NCI-H2227 (cell line): ENCODE measurements around the gene MPO.

Source experiments
- DNase-seq: peaks from one replicate; lab custom pipeline; 2025; ENCODE audit not compliant: unreplicated experiment; lab: John Stamatoyannopoulos, UW

MPO gene

GRCh38 chr17:58236394-58236793 lies 44.3 kb downstream of the MPO start:
- DNase-seq, result no peak

DNA sequence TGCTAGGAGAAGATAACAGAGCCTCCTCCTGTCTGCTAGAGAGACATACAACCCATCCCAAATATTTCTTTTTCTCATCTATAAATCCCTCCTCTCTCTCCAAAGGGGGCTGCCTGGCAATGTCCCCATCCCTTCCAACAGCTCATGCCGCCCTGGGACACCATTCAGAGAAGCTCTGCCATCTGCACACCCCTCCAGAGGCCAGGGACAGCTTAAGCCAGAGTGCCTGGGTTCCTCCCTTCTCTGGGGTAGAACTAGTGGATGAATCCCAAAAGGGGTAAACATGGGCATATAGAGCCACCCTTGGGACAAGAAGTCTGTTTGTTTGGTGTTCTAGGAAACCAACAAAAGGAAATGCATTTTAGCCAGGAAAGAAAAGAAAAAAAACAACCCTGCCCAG lies 44.9 kb downstream of the MPO start:
- DNase-seq, result no peak

GRCh38 chr17:58234512-58234911 lies 46.2 kb downstream of the MPO start:
- DNase-seq, result no peak

GRCh38 chr17:58233543-58233942 lies 47.2 kb downstream of the MPO start:
- no peak for DNase-seq

DNA sequence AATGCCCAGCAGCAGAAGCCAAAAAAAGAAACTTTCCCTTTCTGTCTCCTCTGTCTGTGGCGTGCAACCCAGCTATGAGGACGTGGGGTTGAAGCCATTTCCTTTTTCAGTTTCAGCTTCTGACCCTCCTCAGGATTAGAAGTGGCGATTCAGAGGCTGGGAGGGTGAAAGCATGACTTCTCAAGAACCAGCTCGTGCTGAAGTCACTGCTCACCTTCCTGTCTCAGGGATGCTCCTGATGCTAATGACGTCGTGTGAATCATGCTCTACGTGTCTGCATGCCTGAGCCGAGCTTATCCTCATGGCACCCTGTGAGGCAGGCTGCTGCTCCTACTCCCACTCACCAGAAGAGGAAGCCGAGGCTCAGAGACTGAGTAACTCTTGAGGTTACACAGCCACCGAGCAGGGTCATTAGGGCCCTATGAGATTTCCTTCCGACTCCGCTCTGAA lies 48.0 kb downstream of the MPO start:
- DNase-seq, result no peak

DNA sequence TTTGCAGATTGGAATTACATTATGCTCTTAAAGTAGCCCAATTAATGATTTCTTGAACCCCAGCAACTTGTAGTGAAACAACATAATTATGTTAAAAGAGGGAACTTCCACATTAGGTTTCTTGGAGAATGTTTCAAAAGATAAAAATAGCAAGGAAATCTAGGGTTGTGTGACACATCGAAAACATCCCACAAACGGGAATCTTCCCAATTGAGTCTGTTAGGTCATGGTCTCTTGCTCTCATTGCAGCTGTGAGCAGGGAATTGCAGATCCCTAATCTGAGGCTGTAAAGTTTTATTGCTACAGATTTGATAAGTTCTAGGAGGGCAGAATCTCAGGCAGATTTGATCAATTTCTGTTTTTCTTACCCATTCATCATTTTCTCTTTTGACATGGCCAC lies 49.1 kb downstream of the MPO start:
- DNase-seq, result no peak

GRCh38 chr17:58229881-58230280 lies 50.9 kb downstream of the MPO start:
- DNase-seq, result no peak

GRCh38 chr17:58229384-58229783 lies 51.4 kb downstream of the MPO start:
- DNase-seq, result no peak

- no peak for DNase-seq
Observed at GRCh38 chr17:58228679-58229078, 52.1 kb downstream of the MPO start.

DNA sequence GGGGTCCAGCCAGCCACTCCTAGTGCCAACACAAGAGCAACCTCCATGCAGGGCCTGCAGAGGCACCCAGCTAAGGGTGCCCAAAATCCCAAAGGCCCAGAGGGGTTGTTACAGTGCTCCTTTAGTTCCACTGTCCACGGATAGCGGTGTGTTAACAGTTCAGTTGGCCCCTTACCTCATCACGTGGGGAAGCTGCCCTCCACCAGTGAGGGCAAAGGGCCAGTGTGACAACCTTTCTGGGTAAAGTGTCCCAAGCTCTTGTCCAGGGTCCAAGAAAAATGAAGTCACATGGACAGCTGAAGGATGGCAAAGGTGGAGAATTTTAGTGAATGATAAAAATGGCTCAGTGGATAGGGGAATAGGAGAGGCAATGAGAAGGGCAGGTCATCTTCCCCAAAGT lies 53.0 kb downstream of the MPO start:
- DNase-seq, result no peak

DNA sequence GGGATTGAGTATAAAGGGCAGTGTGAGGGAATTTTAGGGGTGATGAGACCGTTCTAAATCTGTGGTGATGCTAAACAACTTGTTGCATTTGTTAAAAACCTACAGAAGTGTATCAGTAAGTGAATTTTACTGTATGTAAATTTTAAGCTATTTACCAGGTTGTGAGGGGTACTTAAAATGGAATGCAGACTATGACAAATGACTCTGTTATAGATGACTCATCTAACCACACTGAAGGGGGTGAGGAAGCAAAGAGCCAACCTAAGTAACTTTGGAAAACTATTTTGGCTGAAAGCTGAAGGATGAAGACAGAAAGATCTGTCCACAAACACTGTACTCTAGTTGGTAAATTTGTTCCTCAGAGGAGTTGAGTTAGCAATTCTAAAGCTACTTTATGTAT lies 56.4 kb downstream of the MPO start:
- no peak for DNase-seq
